Smooth muscle cell (in vitro differentiated cells): ENCODE data around the gene C9. TPM values are rescaled to one million over a fixed set of nuclear protein-coding genes. Genes with fewer than 3 reads are reported as not detected.
"Not testable (repeated sequence)": the region's sequence is repeated elsewhere in the genome, so short reads cannot be mapped to it uniquely, and the experiment has no call there.

ENCODE experiments used
- DNase-seq: peaks from one replicate; lab custom pipeline; 2025; ENCODE audit not compliant: unreplicated experiment; lab: John Stamatoyannopoulos, UW
- H2AFZ ChIP-seq: fragments of 200-600 bp; sonication (generic); 2 replicates; pipeline ENCODE4 v1.6.0; 2016; ENCODE audit warnings: antibody characterized with exemption, low read depth, mild to moderate bottlenecking
- H3F3A ChIP-seq: fragments of 200-600 bp; sonication (generic); 2 replicates; pipeline ENCODE4 v1.6.0; 2017; ENCODE audit warnings: antibody characterized with exemption, low read depth
- H3K27ac ChIP-seq: fragments of 200-600 bp; sonication (generic); 2 replicates; pipeline ENCODE4 v1.5.1; 2016; ENCODE audit warnings: low read depth, mild to moderate bottlenecking
- H3K27me3 ChIP-seq: fragments of 200-600 bp; sonication (generic); 2 replicates; pipeline ENCODE4 v1.6.1; 2016; ENCODE audit warnings: low read depth, mild to moderate bottlenecking
- H3K36me3 ChIP-seq: fragments of 200-600 bp; sonication (generic); 2 replicates; pipeline ENCODE4 v1.5.1; 2016; ENCODE audit warnings: low read depth
- H3K4me1 ChIP-seq: fragments of 200-600 bp; sonication (generic); 2 replicates; pipeline ENCODE4 v1.5.1; 2016; ENCODE audit warnings: low read depth
- H3K4me2 ChIP-seq: fragments of 200-600 bp; sonication (generic); 2 replicates; pipeline ENCODE4 v1.6.0; 2016; ENCODE audit warnings: mild to moderate bottlenecking
- H3K4me3 ChIP-seq: fragments of 200-600 bp; sonication (generic); 2 replicates; pipeline ENCODE4 v1.5.1; 2016; ENCODE audit warnings: mild to moderate bottlenecking
- H3K79me2 ChIP-seq: fragments of 200-600 bp; sonication (generic); 2 replicates; pipeline ENCODE4 v1.6.0; 2016; ENCODE audit warnings: low read depth, mild to moderate bottlenecking
- H3K9ac ChIP-seq: fragments of 200-600 bp; sonication (generic); 2 replicates; pipeline ENCODE4 v1.6.0; 2016; ENCODE audit warnings: low read depth
- H3K9me3 ChIP-seq: fragments of 200-600 bp; sonication (generic); replicated peaks from 2 replicates; pipeline ENCODE4 v1.5.1; 2016; ENCODE audit warnings: low read depth
- H4K20me1 ChIP-seq: fragments of 200-600 bp; sonication (generic); 2 replicates; pipeline ENCODE4 v1.6.0; 2016; ENCODE audit warnings: low read depth
- CTCF ChIP-seq: fragments of 200-600 bp; sonication (generic); IDR thresholded peaks from 2 replicates; pipeline ENCODE4 v1.5.1; 2017; ENCODE audit warnings: borderline replicate concordance, mild to moderate bottlenecking, antibody characterized with exemption; ENCODE audit not compliant: insufficient read depth, poor library complexity, severe bottlenecking
- WGBS: methylation state at CpG from one replicate; pipeline ENCODE4 v1.1.7; 2016; ENCODE audit warnings: low lambda C conversion rate; 5-methylcytosine and 5-hydroxymethylcytosine counted together
- polyA plus RNA-seq: library from polyadenylated mRNA; unstranded; fragments of >200 nt; fragmentation: Nextera tagmentation; extraction: Ambion mirVana; gene quantifications from 2 replicates; pipeline ENCODE4 v1.2.1, GENCODE V29; 2016
- total RNA-seq: library from RNA; depleted of rRNA; stranded (reverse); fragments of >200 nt; gene quantifications from 2 replicates; pipeline ENCODE4 v1.2.3, GENCODE V29; 2014

Gene C9
- total and polyA plus RNA-seq, 2 experiments from 2014 or later: not detected

DNA sequence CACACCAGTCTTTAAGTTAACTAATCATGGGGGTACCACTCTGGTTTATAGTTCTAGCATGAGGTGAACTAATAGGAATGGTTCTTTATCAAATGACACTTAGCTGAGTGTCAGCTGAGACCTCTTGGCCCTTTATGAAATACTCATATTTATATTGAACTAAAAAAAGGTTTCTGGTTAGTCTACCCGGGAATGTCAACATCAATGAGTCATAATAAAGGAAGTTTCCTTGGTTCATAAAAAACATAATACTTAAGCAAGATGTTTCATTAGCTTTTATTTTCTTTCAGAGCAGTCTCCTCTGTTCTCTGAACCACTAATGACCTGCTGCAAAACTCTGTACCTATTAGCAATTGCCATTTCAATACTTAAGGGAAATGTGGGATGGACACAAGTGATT, 46.8 kb upstream of the C9 start:
- peaks cover 4% of the 10 kb centered on the region for H3F3A ChIP-seq
- H3K4me3 ChIP-seq: no peak overlapping the region
- H3K27me3 ChIP-seq: no peaks in the 10 kb centered on the region
- no peak overlapping the region for H2AFZ ChIP-seq
- no peak overlapping the region for H3K9ac ChIP-seq
- WGBS: 12% methylated on average over 1 of the region's 1 CpG
- DNase-seq: no peak
- no peak for TF ChIP-seq CTCF
- H3K27ac ChIP-seq: peak overlapping the region; percentile 69
- H4K20me1 ChIP-seq: peaks cover 94% of the 10 kb centered on the region
- peaks cover 14% of the 10 kb centered on the region for H3K4me1 ChIP-seq
- H3K9me3 ChIP-seq: no peaks in the 10 kb centered on the region
- peaks cover 94% of the 10 kb centered on the region for H3K79me2 ChIP-seq
- peak overlapping the region; percentile 56 for H3K4me2 ChIP-seq
- H3K36me3 ChIP-seq: no peaks in the 10 kb centered on the region

- no peak for TF ChIP-seq CTCF
- peaks cover 89% of the 10 kb centered on the region for H3K79me2 ChIP-seq
- H3K27me3 ChIP-seq: no peaks in the 10 kb centered on the region
- no peak overlapping the region for H3K9ac ChIP-seq
- H2AFZ ChIP-seq: no peak overlapping the region
- peaks cover 82% of the 10 kb centered on the region for H4K20me1 ChIP-seq
- no peak for DNase-seq
- peaks cover 14% of the 10 kb centered on the region for H3K4me1 ChIP-seq
- peaks cover 4% of the 10 kb centered on the region for H3F3A ChIP-seq
- H3K4me3 ChIP-seq: no peak overlapping the region
- H3K4me2 ChIP-seq: peak overlapping the region; percentile 56
- H3K27ac ChIP-seq: peak overlapping the region; percentile 69
- H3K9me3 ChIP-seq: no peaks in the 10 kb centered on the region
- H3K36me3 ChIP-seq: no peaks in the 10 kb centered on the region
- 97% methylated on average over 1 of the region's 1 CpG for WGBS
These were observed 44.7 kb upstream of the C9 start for GRCh38 chr5:39409033-39409432.

DNA sequence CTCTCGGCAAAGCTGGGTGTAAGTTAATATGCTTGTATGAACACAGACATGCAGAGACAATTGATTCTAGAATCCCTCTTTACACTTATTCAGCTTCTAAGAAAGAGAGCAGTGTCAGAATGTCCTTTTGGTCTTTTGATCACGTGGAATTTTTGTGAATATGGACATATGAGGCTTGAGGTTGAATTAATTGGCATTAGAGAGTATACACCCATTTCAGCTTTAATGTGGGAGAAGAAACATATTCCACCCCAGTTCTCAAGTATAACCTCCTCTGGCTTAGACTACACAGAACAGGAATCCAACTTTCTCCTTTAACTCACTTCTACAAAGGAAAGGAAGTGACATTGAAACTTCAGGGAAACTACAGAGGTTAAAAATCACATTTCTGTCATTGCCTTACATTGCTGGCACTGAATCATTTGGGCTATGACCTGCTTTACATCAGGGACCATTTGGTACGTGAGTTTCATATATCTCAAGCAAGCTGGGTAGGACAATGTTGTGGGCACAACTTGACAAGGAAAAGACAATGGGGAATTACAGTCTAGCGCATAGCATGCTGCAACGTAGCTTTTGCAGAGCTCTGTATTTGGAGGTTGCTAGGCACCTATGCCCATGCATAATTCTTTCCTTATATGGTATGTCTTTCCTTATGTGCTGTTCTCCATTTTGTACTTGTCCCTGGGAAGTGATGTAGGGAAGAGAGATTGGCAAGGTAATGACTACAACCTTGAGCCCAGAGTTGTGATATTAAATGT, 41.0 kb upstream of the C9 start:
- Histone ChIP-seq H3K4me1 (peaks cover 5% of the 10 kb centered on the region), H3K27ac (no peak overlapping the region), H3K4me3 (no peak overlapping the region), H3K9ac (no peak overlapping the region), H4K20me1 (peaks cover 45% of the 10 kb centered on the region), H3K79me2 (peaks cover 69% of the 10 kb centered on the region), H3K9me3 (no peaks in the 10 kb centered on the region), H3K36me3 (no peaks in the 10 kb centered on the region), H3K4me2 (no peak overlapping the region), H2AFZ (no peak overlapping the region), H3K27me3 (no peaks in the 10 kb centered on the region), H3F3A (peaks cover 15% of the 10 kb centered on the region)
- DNase-seq: no peak
- WGBS: 74% methylated on average over 5 of the region's 5 CpGs
- TF ChIP-seq CTCF: no peak

DNA sequence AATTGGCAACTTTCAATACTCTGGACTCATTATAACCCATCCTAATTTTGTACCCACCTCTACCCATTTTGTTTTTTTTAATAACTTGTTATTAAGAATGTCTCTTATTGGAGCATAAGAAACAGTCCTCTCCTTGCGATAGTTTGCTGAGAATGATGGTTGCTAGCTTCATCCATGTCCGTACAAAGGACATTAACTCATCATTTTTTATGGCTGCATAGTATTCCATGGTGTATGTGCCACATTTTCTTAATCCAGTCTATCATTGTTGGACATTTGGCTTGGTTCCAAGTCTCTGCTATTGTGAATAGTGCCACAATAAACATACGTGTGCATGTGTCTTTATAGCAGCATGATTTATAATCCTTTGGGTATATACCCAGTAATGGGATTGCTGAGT, 39.5 kb upstream of the C9 start:
- H3K27me3 ChIP-seq, H3K27ac ChIP-seq, H3K4me1 ChIP-seq, H3K9ac ChIP-seq, H3K4me3 ChIP-seq, DNase-seq, H3K4me2 ChIP-seq, H3K36me3 ChIP-seq, H2AFZ ChIP-seq, H3K9me3 ChIP-seq: not testable (repeated sequence)
- Histone ChIP-seq H3F3A (peaks cover 19% of the 10 kb centered on the region), H4K20me1 (peaks cover 30% of the 10 kb centered on the region), H3K79me2 (peaks cover 54% of the 10 kb centered on the region)
- WGBS: 95% methylated on average over 3 of the region's 3 CpGs

- H3K4me3 ChIP-seq, H3K9ac ChIP-seq, H3K9me3 ChIP-seq, H2AFZ ChIP-seq, H3K4me1 ChIP-seq, H3K36me3 ChIP-seq, H3K27me3 ChIP-seq, DNase-seq: not testable (repeated sequence)
- Histone ChIP-seq H3K4me2 (peak overlapping the region; percentile 40), H3F3A (peaks cover 28% of the 10 kb centered on the region), H3K79me2 (peaks cover 49% of the 10 kb centered on the region), H4K20me1 (peaks cover 14% of the 10 kb centered on the region), H3K27ac (peak overlapping the region; percentile 93)
These were observed 37.8 kb upstream of the C9 start for GRCh38 chr5:39402140-39402539.
